ENCODE measurements around the gene CLDN16.

The CLDN16 gene

DNA sequence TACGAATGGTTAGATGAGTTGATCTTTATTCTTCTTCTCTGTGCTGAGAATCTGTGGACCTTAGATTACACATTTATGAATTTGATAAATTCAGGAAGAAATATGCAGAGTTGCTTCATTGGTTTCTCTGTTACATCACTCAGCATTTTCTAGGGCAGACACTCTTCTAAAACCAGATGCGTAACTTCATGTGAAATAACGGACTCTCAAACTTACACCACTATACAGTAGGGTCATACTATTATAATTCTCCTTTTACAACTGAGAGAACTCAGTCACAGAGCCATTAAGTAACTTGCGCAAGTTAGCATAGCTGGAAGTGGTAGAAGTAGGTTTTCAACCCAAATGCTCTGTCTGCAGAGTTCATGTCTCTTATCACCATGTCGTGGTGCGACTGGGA lies 56.0 kb downstream of the CLDN16 start:
- H3K4me1 ChIP-seq (ENCODE audit: insufficient read depth, low read length): no peaks in the 10 kb centered on the region
- H3K36me3 ChIP-seq (ENCODE audit: insufficient read depth, low read length): no peaks in the 10 kb centered on the region
- H3K27me3 ChIP-seq (ENCODE audit: control insufficient read depth in 1 of 2, insufficient read depth in 2 of 2, low read length in 2 of 2): no peaks in the 10 kb centered on the region
- H3K9ac ChIP-seq (ENCODE audit: low read length): no peak overlapping the region
- no peaks in the 10 kb centered on the region for H3K9me3 ChIP-seq (ENCODE audit: low read length)
- H3K4me3 ChIP-seq (ENCODE audit: low read depth in 1 of 2, low read length in 2 of 2): no peak overlapping the region
- no peak overlapping the region for H3K27ac ChIP-seq (ENCODE audit: low read depth, low read length)

DNA sequence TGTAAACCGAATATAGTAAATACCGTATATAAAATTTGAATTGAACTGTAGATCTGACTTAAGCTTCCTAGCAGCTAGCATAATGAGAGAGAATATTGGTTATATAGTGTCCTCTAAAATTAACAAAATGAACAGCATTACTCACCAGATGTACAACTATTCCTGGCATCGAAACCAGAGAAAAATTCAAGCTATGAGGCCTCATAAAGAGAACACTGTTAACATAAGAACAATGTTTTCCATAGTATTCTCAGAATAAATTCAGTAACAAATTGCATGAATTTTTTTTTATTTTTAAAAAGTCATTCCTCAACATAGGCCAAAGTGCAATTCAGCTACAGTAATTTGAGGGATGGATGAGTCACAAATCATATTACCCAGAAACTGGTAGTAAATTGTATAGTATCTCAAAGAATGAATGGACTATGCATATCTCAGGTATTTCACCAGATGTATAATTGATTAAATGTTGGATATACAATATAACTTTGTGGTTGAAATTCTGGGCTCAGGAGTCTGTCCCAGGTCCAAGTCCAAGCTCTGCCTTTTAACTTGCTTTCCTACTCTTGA lies 56.7 kb downstream of the CLDN16 start:
- H3K27ac ChIP-seq (ENCODE audit: low read depth, low read length): no peak overlapping the region
- no peak overlapping the region for H3K9ac ChIP-seq (ENCODE audit: low read length)

DNA sequence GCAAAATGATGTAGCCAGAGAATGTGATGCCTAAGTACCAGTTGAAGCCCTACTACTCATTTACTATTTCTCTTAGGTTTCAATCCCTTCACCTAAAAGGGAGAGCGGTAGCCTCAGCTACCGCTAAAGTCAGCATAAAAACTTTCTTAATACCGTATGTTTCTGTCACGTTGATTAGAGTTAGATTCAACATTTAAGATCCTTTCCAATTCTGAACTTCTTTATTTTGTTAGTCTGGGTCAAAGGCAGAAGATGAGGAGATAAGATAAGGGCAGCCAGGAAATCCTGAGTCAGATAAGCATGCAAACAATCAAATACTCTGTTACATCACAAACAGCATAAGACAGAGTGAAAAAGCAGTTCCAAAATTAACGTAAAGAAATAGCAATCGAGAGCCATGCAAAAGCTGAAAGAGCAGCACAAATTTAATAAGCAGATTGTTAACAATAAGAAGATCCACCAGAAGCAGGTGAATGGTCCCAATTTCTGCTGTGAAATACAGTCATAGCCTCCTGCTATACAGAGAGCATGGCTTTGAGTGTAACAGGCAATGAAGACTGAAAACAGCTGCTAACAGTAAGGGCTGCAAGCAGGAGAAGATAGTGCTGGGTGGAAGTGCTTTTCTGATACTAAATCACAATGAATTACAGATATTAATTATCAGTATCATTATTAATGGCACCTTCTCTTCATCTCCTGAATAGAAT lies 58.8 kb downstream of the CLDN16 start:
- no peaks in the 10 kb centered on the region for H3K9me3 ChIP-seq (ENCODE audit: low read length)
- no peaks in the 10 kb centered on the region for H3K4me1 ChIP-seq (ENCODE audit: insufficient read depth, low read length)
- H3K27me3 ChIP-seq (ENCODE audit: control insufficient read depth in 1 of 2, insufficient read depth in 2 of 2, low read length in 2 of 2): no peaks in the 10 kb centered on the region
- H3K36me3 ChIP-seq (ENCODE audit: insufficient read depth, low read length): no peaks in the 10 kb centered on the region
- H3K27ac ChIP-seq (ENCODE audit: low read depth, low read length): no peak overlapping the region
- H3K9ac ChIP-seq (ENCODE audit: low read length): no peak overlapping the region
- H3K4me3 ChIP-seq (ENCODE audit: low read depth in 1 of 2, low read length in 2 of 2): no peak overlapping the region

More for the DNA sequence above, 56.7 kb downstream of the CLDN16 start:
- Histone ChIP-seq H3K9me3 (ENCODE audit: low read length) (no peaks in the 10 kb centered on the region), H3K27me3 (ENCODE audit: control insufficient read depth in 1 of 2, insufficient read depth in 2 of 2, low read length in 2 of 2) (no peaks in the 10 kb centered on the region), H3K36me3 (ENCODE audit: insufficient read depth, low read length) (no peaks in the 10 kb centered on the region), H3K4me1 (ENCODE audit: insufficient read depth, low read length) (no peaks in the 10 kb centered on the region), H3K4me3 (ENCODE audit: low read depth in 1 of 2, low read length in 2 of 2) (no peak overlapping the region)

DNA sequence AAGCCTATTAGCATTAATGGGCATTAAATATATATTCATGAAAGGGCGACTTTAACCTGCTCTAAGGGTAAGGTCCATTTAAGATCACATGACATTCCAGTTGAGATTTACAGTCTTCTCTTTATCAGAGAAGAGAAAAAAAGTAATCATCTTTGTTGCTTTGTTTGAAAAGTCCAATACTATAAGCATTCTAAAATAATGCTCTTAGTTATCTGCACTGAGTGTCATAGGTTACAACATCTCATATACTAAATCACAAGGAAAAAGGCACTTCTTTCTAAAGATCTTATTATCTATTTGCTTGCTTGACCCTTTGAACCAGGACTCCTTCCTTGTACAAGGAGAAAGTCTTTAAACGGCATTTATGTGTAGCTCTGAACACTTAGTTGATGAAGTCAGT lies 60.3 kb downstream of the CLDN16 start:
- Histone ChIP-seq H3K4me3 (ENCODE audit: low read depth in 1 of 2, low read length in 2 of 2) (no peak overlapping the region), H3K4me1 (ENCODE audit: insufficient read depth, low read length) (no peaks in the 10 kb centered on the region)

DNA sequence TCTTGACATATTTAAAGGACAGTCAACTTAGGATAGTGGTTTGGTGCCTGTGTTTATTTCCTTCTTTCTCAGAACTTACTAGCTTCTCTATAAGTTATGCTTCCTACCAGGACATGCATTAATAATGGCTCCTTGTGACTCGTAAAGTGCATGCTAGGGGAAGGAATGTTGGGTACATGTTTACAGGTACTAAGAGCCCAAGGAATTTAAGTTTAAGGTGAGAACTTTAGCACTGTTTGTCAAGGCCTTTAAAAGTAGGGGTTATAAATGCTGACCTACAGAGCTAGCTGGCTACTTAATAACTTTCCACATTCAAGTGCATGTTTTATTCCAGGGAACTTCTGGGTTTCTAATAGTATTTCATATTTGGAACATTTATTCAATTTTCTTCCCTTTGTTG lies 61.8 kb downstream of the CLDN16 start, which contains the start of gene TMEM207:
TSS of gene TMEM207 (minus strand) at position 101 of the 400 bp plus-strand sequence. CDS start at position 9, 92 bp downstream.
- no peak within 1 kb of the TSS for H3K4me3 ChIP-seq (ENCODE audit: low read depth in 1 of 2, low read length in 2 of 2)
- no peaks in the 10 kb centered on the region for H3K4me1 ChIP-seq (ENCODE audit: insufficient read depth, low read length)
- no peak within 1 kb of the TSS for H3K9ac ChIP-seq (ENCODE audit: low read length)
- H3K27ac ChIP-seq (ENCODE audit: low read depth, low read length): no peak within 1 kb of the TSS
- no peaks in the 10 kb centered on the region for H3K9me3 ChIP-seq (ENCODE audit: low read length)
- H3K27me3 ChIP-seq (ENCODE audit: control insufficient read depth in 1 of 2, insufficient read depth in 2 of 2, low read length in 2 of 2): no peaks in the 10 kb centered on the region
- H3K36me3 ChIP-seq (ENCODE audit: insufficient read depth, low read length): no peaks in the 10 kb centered on the region

More for the DNA sequence above, 60.3 kb downstream of the CLDN16 start:
- H3K9ac ChIP-seq (ENCODE audit: low read length): no peak overlapping the region
- H3K27ac ChIP-seq (ENCODE audit: low read depth, low read length): no peak overlapping the region
- H3K36me3 ChIP-seq (ENCODE audit: insufficient read depth, low read length): no peaks in the 10 kb centered on the region
- H3K9me3 ChIP-seq (ENCODE audit: low read length): no peaks in the 10 kb centered on the region
- no peaks in the 10 kb centered on the region for H3K27me3 ChIP-seq (ENCODE audit: control insufficient read depth in 1 of 2, insufficient read depth in 2 of 2, low read length in 2 of 2)

DNA sequence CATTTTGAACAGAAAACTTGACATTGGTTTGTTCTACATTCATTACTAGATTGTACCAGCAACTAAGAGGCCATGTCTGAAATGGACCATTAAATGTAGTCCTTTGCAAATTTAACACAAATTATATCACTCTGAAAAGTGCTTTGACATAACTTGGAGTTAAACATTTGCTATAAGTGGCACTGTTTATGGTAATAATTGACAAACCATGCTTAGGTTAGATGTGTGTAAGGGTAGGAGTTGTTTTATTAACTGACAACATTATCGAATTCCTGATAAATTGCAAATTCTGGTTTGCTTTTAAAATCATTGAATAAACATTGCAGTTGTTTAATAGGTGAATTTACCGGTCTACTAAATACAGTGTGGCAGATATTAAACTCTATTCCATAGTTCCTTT lies 67.9 kb downstream of the CLDN16 start:
- H3K4me1 ChIP-seq (ENCODE audit: insufficient read depth, low read length): no peaks in the 10 kb centered on the region
- H3K36me3 ChIP-seq (ENCODE audit: insufficient read depth, low read length): no peaks in the 10 kb centered on the region
- H3K9me3 ChIP-seq (ENCODE audit: low read length): no peaks in the 10 kb centered on the region
- no peak overlapping the region for H3K27ac ChIP-seq (ENCODE audit: low read depth, low read length)
- H3K27me3 ChIP-seq (ENCODE audit: control insufficient read depth in 1 of 2, insufficient read depth in 2 of 2, low read length in 2 of 2): no peaks in the 10 kb centered on the region
- H3K9ac ChIP-seq (ENCODE audit: low read length): no peak overlapping the region
- H3K4me3 ChIP-seq (ENCODE audit: low read depth in 1 of 2, low read length in 2 of 2): no peak overlapping the region

DNA sequence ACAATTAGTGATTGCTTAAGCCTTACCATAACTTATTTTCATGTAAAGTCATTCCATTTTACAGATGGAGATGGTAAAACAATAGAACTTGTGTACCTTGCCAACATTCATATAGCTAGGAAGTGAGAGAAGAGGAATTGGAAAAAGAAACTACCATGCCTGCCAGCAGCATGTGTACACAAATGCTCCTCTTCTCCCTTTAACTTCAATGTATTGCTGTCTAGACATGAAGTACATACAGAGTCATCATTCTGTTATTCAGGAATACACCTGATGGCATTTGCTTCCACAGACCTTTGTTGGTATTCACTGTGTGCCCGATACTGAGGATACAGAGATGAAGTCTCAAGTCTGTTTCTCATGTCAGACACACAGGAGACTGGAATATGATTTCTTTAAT lies 68.8 kb downstream of the CLDN16 start:
- Histone ChIP-seq H3K9ac (ENCODE audit: low read length) (no peak overlapping the region), H3K27ac (ENCODE audit: low read depth, low read length) (no peak overlapping the region)

DNA sequence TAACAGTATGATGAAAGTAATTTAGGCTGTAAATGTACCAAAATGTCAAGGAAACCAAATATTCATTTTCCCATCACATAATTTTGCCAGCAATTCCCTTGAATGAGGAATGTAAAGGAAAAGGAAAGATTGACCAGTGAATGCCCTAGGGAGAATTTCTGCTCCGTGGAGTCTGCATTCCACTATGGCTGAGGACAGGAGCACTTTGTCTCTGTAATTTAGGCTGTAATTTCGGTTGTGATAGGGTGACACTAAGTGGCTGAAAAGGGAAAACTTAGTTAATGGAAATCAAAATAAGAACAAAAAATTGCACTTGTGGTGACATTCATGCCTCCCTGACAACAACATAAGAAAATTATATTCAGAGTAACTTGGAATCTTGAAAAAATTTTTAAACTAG lies 70.1 kb downstream of the CLDN16 start:
- Histone ChIP-seq H3K36me3 (ENCODE audit: insufficient read depth, low read length) (no peaks in the 10 kb centered on the region), H3K27ac (ENCODE audit: low read depth, low read length) (no peak overlapping the region), H3K4me1 (ENCODE audit: insufficient read depth, low read length) (no peaks in the 10 kb centered on the region), H3K27me3 (ENCODE audit: control insufficient read depth in 1 of 2, insufficient read depth in 2 of 2, low read length in 2 of 2) (no peaks in the 10 kb centered on the region), H3K4me3 (ENCODE audit: low read depth in 1 of 2, low read length in 2 of 2) (no peak overlapping the region), H3K9ac (ENCODE audit: low read length) (no peak overlapping the region), H3K9me3 (ENCODE audit: low read length) (no peaks in the 10 kb centered on the region)

More for the DNA sequence above, 68.8 kb downstream of the CLDN16 start:
- no peak overlapping the region for H3K4me3 ChIP-seq (ENCODE audit: low read depth in 1 of 2, low read length in 2 of 2)
- no peaks in the 10 kb centered on the region for H3K4me1 ChIP-seq (ENCODE audit: insufficient read depth, low read length)
- no peaks in the 10 kb centered on the region for H3K9me3 ChIP-seq (ENCODE audit: low read length)
- no peaks in the 10 kb centered on the region for H3K27me3 ChIP-seq (ENCODE audit: control insufficient read depth in 1 of 2, insufficient read depth in 2 of 2, low read length in 2 of 2)
- H3K36me3 ChIP-seq (ENCODE audit: insufficient read depth, low read length): no peaks in the 10 kb centered on the region

Data from muscle layer of colon (tissue), 2 donors.